Mucosa of rectum (tissue), 2 donors: ENCODE results near the gene GRK6.

Source experiments
- H3K27ac ChIP-seq, 2 donors: one replicate each; pipeline ENCODE4 v1.7.0; 2013; ENCODE audit warnings: inconsistent platforms in 2 of 2, low read depth in 2 of 2, low read length in 2 of 2
- H3K27me3 ChIP-seq, 2 donors: one replicate each; pipeline ENCODE4 v1.7.0; 2013; ENCODE audit warnings: low read length in 2 of 2; ENCODE audit not compliant: control insufficient read depth in 2 of 2, insufficient read depth in 2 of 2
- H3K36me3 ChIP-seq, 2 donors: one replicate each; pipeline ENCODE4 v1.7.0; 2013; ENCODE audit warnings: low read length in 2 of 2; ENCODE audit not compliant: control insufficient read depth in 2 of 2, insufficient read depth in 2 of 2
- H3K4me1 ChIP-seq, 2 donors: one replicate each; pipeline ENCODE4 v1.7.0; 2013; ENCODE audit warnings: low read length in 2 of 2, mild to moderate bottlenecking in 1 of 2; ENCODE audit not compliant: control insufficient read depth in 2 of 2, insufficient read depth in 2 of 2
- H3K4me3 ChIP-seq, 2 donors: one replicate each; pipeline ENCODE4 v1.7.0; 2013; ENCODE audit warnings: low read length in 2 of 2
- H3K9ac ChIP-seq, 2 donors: one replicate each; pipeline ENCODE4 v1.7.0; 2013; ENCODE audit warnings: low read length in 2 of 2, low read depth in 1 of 2, mild to moderate bottlenecking in 1 of 2
- H3K9me3 ChIP-seq, 2 donors: one replicate each; pipeline ENCODE4 v1.7.0; 2013; ENCODE audit warnings: low read length in 2 of 2; ENCODE audit not compliant: control insufficient read depth in 2 of 2
- donor health status: healthy.
- donor health status: Normal muscosa, but diverticular disease.

GRK6 gene

DNA sequence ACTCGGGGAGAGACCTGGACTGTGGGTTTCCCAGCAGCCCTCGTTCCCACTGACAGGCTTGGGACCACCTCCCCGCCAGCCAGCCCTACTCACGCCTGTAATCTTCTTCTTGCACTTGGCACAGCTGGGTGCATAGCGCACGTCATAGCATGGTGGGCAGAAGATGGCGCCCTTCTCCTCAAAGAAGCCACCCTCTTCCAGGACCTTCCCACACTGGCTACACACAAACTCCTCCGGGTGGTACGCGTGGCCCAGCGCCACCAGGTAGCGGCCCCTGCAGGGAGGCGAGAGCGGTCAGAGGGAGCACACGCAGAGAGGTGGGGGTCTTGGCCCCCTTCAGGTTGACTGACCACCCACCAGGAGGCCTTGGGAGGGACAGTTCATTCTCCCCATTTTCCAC lies 61.5 kb downstream of the GRK6 start:
- no peak overlapping the region for H3K9ac ChIP-seq
- H3K9me3 ChIP-seq: no peaks in the 10 kb centered on the region
- H3K4me3 ChIP-seq: no peak overlapping the region
- H3K4me1 ChIP-seq: peaks cover 0 to 1% of the 10 kb centered on the region in 2 donors
- peaks cover 8 to 17% of the 10 kb centered on the region in 2 donors for H3K36me3 ChIP-seq
- no peak overlapping the region for H3K27ac ChIP-seq
- no peaks in the 10 kb centered on the region for H3K27me3 ChIP-seq

DNA sequence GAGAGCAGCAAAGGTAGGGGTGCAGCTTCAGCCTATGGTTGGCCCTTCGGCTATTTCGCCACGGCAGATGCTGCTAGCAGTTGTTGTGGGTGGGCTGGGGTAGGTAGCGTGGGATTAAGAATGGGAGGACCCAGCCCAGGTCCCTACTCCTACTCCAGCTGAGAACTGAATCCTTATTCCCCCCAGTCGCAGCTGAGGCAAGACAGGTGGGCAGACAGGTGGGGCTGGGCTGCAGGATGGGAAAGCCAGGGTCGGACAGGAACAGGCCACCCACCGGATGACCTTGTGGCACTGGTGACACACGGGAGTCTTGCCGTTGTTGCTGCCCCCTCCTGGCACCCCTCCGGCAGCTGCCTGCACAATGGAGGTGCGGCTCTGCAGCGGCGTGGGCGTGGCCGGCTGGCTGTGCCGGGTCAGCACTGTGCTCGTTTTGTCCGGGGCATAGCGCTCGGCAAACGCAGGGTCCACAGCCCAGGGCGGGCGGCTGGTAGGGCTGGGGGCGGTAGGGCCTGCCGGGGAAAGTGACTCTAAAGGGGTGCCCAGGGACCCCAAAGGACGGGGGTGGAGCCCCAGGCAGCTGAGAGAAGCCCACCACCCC lies 62.7 kb downstream of the GRK6 start:
- peaks cover 5 to 14% of the 10 kb centered on the region in 2 donors for H3K36me3 ChIP-seq
- no peaks in the 10 kb centered on the region for H3K27me3 ChIP-seq
- no peak overlapping the region for H3K9ac ChIP-seq
- H3K4me1 ChIP-seq: peaks cover 5 to 9% of the 10 kb centered on the region in 2 donors
- no peak overlapping the region for H3K27ac ChIP-seq
- H3K4me3 ChIP-seq: no peak overlapping the region
- H3K9me3 ChIP-seq: no peaks in the 10 kb centered on the region

DNA sequence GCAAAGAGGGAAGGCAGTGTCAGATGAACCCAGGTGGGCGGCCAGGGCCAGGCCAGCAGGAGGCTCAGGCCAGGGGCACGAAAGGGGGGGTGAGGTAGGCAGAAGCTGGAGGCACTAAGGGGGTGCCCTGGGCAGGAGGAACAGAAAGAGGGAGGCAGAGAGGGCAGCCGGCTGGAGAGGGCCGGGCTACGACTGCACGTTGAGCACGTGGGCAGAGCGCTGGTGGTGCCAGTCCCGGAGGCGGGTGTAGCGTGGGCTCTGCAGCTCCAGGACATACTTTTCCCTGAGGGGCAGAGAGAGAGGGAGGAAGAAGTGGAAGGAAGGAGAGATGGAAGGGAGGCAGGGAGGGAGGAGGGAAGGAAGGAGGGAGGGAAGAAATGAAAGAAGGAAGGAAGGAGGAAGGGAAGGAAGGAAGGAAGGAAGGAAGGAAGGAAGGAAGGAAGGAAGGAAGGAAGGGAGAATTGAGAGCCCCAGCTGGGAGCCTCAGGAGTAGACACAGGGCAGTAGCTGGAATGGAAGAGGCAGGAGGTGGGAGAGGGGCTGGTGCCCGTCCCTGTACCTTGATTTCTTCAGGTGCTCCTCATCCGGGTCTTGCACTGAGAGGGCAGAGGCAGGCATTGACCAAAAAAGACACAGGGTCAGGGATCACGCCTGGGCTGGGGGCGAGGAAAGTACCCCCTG lies 64.0 kb downstream of the GRK6 start:
- H3K36me3 ChIP-seq: peaks cover 5 to 12% of the 10 kb centered on the region in 2 donors
- no peaks in the 10 kb centered on the region for H3K27me3 ChIP-seq
- H3K9ac ChIP-seq: no peak overlapping the region
- no peak overlapping the region for H3K4me3 ChIP-seq
- H3K27ac ChIP-seq: no peak overlapping the region
- no peaks in the 10 kb centered on the region for H3K9me3 ChIP-seq
- peaks cover 13 to 15% of the 10 kb centered on the region in 2 donors for H3K4me1 ChIP-seq

DNA sequence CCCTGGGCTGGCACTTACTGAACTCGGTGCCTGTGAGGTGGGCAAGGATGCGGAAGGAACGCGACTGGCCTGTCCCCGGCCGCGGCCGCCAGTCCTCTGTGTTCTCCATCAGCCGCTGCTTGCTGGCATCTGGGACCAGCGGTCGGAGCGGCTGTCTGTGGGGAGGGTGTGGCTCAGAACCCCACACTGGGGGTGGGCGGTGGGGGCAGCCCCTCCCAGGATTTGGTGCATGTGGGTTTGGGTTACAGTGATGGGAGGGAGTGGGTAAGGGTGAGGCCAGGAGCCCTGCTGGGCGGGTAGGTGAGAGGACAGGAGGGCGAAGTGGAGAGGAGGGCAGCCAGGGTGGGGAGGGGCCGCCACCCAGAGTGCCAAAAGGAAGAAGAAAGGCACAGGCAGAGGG lies 64.5 kb downstream of the GRK6 start:
- Histone ChIP-seq H3K9me3 (no peaks in the 10 kb centered on the region), H3K4me1 (peaks cover 18 to 21% of the 10 kb centered on the region in 2 donors), H3K9ac (no peak overlapping the region), H3K27me3 (no peaks in the 10 kb centered on the region), H3K27ac (no peak overlapping the region), H3K36me3 (peaks cover 5 to 12% of the 10 kb centered on the region in 2 donors), H3K4me3 (no peak overlapping the region)

DNA sequence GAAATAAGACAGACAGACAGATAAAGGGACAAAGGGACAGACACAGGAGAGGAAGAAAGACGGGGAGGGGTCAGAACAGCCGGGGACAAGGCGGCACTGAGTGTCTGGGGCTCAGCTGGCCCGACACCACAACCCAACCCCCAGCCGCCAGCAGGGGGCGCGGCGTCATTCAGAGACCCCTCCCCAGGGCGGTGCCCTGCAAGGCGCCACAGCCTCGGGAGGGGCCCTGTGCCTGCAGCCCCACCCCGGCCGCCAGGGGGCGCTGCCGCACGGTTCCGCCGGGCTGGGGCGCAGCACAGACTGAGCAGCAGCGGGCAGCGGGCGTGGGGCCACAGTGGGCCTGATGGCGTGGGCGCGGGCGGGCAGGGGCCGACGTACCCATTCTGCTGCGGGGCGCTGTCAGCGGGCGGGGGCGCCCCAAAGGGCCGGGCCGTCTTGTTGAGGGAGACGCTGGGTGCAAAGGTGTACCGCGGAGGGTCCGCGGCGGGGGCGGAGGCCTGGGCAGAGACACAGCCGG lies 65.0 kb downstream of the GRK6 start:
- no peaks in the 10 kb centered on the region for H3K9me3 ChIP-seq
- H3K4me1 ChIP-seq: peaks cover 20 to 22% of the 10 kb centered on the region in 2 donors
- H3K4me3 ChIP-seq: no peak overlapping the region
- peaks cover 5 to 9% of the 10 kb centered on the region in 2 donors for H3K36me3 ChIP-seq
- no peaks in the 10 kb centered on the region for H3K27me3 ChIP-seq
- H3K27ac ChIP-seq: no peak overlapping the region
- no peak overlapping the region for H3K9ac ChIP-seq

DNA sequence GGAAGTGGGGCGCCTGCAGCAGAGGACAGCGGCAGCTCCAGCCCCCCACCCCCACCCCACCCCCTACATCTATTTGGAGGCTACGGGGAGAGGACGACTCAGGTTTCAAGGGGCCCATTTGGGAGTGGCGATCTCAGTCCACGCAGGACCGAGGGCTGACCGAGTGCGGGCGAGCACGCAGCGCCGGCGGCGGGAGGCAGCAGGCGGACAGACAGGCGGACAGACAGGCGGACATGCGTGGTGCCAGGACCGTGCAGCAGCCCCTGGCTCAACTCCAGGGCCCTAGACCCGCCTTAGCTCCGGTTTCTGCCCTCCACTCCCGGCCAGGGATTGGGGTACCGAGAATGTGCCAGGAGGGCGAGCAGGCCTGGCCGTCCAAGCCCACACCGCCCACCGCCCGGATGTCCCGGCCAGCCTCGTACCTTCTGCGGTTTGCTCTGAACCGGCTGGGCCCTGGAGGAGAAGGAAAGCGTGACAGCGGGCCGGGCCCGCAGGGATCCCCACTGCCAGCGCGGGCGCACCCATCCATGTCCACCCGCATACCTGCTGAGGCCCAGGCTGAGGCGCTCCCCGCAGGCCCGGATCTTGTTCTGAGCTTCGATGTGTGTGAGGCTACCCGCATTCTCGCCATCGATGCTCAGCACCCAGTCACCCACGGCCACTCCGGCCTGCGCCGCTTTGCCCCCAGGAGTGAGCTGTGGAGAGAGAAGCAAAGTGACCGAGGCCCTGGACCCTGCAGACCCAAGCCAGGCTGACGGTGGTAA lies 65.7 kb downstream of the GRK6 start:
- H3K9me3 ChIP-seq: no peaks in the 10 kb centered on the region
- H3K27me3 ChIP-seq: no peaks in the 10 kb centered on the region
- H3K9ac ChIP-seq: no peak overlapping the region
- H3K4me1 ChIP-seq: peaks cover 22 to 24% of the 10 kb centered on the region in 2 donors
- peaks cover 4 to 9% of the 10 kb centered on the region in 2 donors for H3K36me3 ChIP-seq
- H3K27ac ChIP-seq: no peak overlapping the region
- no peak overlapping the region for H3K4me3 ChIP-seq
